HUES48 (cell line): ENCODE data around the gene PAQR4.
A peak's percentile ranks its signal among the peaks of the same experiment; 100 is the strongest.

Source experiments
- H3K27ac ChIP-seq: one replicate; pipeline ENCODE4 v1.7.0; 2013; ENCODE audit warnings: low read depth, low read length, inconsistent platforms
- H3K27me3 ChIP-seq: 2 replicates; pipeline ENCODE4 v1.6.1; 2013; ENCODE audit warnings: mild to moderate bottlenecking, low read length; ENCODE audit not compliant: control insufficient read depth, insufficient read depth
- H3K36me3 ChIP-seq: 2 replicates; pipeline ENCODE4 v1.6.1; 2013; ENCODE audit warnings: low read length; ENCODE audit not compliant: control insufficient read depth, insufficient read depth
- H3K4me1 ChIP-seq: 2 replicates; pipeline ENCODE4 v1.6.1; 2013; ENCODE audit warnings: mild to moderate bottlenecking, low read length; ENCODE audit not compliant: control insufficient read depth, insufficient read depth
- H3K4me3 ChIP-seq: 2 replicates; pipeline ENCODE4 v1.5.1; 2013; ENCODE audit warnings: mild to moderate bottlenecking, low read depth, low read length
- H3K9ac ChIP-seq: 2 replicates; pipeline ENCODE4 v1.6.1; 2013; ENCODE audit warnings: mild to moderate bottlenecking, low read depth, low read length, moderate library complexity
- H3K9me3 ChIP-seq: 2 replicates; pipeline ENCODE4 v1.6.1; 2013; ENCODE audit warnings: low read length; ENCODE audit not compliant: control insufficient read depth, insufficient read depth

PAQR4 gene

DNA sequence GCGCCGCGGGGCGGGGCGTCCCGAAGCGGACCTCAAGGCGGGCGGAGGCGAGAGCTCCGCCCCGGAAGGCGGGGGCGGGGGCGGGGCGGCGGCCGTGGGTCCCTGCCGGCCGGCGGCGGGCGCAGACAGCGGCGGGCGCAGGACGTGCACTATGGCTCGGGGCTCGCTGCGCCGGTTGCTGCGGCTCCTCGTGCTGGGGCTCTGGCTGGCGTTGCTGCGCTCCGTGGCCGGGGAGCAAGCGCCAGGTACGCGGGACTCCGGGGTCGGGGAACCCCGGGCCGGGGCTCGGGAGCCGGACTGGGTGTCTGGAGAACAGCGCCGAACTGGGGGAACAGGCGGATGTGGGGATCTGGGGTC lies 51.1 kb downstream of the PAQR4 start, which contains the start of gene TNFRSF12A:
TNFRSF12A (plus strand) TSS at position 122 of the 357 bp plus-strand sequence; CDS start at position 152, 30 bp downstream.
- H3K4me3 ChIP-seq: peak within 1 kb of the TSS; percentile 98
- peak within 1 kb of the TSS; percentile 97 for H3K9ac ChIP-seq
- H3K27ac ChIP-seq: peak within 1 kb of the TSS; percentile 100
- peaks cover 24% of the 10 kb centered on the region for H3K4me1 ChIP-seq
- no peaks in the 10 kb centered on the region for H3K27me3 ChIP-seq
- H3K36me3 ChIP-seq: peaks cover 14% of the 10 kb centered on the region
- H3K9me3 ChIP-seq: no peaks in the 10 kb centered on the region

DNA sequence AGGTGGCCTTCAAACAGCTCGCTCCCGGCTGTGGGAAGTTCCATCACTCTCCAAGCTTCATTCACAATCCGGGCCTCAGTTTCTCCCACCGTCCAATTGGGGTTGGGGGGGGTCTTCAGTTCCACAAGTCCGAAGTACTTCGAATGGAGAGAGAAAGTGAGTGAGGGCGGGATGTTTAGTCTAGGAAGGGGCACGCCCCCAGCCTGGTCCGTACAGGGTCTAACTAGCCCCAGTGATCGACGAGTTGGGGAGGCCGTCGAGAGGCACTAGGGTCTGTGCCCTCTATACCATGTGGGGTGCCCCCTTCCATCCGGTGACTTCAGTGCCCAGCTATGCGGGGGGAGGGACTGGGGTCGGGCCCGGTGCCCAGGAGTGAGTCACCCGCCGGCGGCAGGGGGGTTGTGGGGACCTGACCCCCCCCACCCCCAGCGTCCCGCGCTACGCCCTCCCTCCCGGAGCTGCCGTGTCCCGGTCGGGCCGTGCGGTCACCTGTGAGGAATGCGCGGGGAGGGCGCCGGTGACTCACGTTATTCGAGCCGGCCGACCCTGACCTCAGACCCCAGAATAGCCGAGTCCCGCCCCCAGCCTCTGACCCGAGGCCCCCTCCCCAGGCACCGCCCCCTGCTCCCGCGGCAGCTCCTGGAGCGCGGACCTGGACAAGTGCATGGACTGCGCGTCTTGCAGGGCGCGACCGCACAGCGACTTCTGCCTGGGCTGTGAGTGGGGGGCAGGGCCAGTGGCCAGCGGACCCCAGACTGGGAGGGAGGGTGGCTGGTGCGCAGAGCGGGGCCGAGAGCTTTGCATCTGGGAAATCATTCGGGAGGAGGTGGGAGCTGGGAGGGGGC lies 51.7 kb downstream of the PAQR4 start:
- Histone ChIP-seq H3K27me3 (no peaks in the 10 kb centered on the region), H3K4me1 (peaks cover 21% of the 10 kb centered on the region), H3K27ac (peak overlapping the region; percentile 100)

DNA sequence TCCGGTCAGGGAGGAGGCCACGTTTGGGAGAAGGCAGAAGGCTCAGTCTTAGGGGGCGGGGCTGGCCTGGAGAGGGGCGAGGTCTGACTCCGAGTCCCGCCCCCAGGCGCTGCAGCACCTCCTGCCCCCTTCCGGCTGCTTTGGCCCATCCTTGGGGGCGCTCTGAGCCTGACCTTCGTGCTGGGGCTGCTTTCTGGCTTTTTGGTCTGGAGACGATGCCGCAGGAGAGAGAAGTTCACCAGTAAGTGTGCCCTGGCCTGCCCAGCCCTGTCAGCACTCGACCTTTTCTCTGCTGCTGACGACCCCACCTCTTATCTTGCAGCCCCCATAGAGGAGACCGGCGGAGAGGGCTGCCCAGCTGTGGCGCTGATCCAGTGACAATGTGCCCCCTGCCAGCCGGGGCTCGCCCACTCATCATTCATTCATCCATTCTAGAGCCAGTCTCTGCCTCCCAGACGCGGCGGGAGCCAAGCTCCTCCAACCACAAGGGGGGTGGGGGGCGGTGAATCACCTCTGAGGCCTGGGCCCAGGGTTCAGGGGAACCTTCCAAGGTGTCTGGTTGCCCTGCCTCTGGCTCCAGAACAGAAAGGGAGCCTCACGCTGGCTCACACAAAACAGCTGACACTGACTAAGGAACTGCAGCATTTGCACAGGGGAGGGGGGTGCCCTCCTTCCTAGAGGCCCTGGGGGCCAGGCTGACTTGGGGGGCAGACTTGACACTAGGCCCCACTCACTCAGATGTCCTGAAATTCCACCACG lies 52.5 kb downstream of the PAQR4 start:
- peak overlapping the region; percentile 98 for H3K4me3 ChIP-seq
- no peaks in the 10 kb centered on the region for H3K9me3 ChIP-seq
- peak overlapping the region; percentile 75 for H3K9ac ChIP-seq
- H3K27ac ChIP-seq: peak overlapping the region; percentile 100
- H3K4me1 ChIP-seq: peaks cover 16% of the 10 kb centered on the region
- peaks cover 14% of the 10 kb centered on the region for H3K36me3 ChIP-seq
- no peaks in the 10 kb centered on the region for H3K27me3 ChIP-seq

More for the DNA sequence above, 51.7 kb downstream of the PAQR4 start:
- Histone ChIP-seq H3K9ac (peak overlapping the region; percentile 97), H3K9me3 (no peaks in the 10 kb centered on the region), H3K4me3 (peak overlapping the region; percentile 98), H3K36me3 (peaks cover 12% of the 10 kb centered on the region)

DNA sequence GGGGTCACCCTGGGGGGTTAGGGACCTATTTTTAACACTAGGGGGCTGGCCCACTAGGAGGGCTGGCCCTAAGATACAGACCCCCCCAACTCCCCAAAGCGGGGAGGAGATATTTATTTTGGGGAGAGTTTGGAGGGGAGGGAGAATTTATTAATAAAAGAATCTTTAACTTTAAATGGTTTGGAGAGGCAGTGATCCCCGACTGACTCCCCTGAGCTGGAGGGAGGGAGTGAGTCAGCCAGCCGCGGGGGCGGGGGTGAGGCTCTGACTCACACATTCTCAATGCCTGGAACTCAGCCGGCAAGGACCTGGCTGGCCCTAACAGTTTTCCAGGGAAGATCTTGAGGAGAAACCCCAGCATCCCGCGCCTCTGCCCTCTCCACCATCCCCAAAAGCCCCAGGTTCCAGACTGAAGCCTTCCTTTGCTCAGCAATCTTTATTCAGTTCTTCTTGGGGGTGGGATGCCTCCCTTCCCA lies 53.1 kb downstream of the PAQR4 start:
- H3K4me1 ChIP-seq: peaks cover 16% of the 10 kb centered on the region
- peaks cover 20% of the 10 kb centered on the region for H3K36me3 ChIP-seq
- H3K9ac ChIP-seq: peak overlapping the region; percentile 86
- peak overlapping the region; percentile 100 for H3K27ac ChIP-seq
- peak overlapping the region; percentile 98 for H3K4me3 ChIP-seq
- no peaks in the 10 kb centered on the region for H3K9me3 ChIP-seq
- no peaks in the 10 kb centered on the region for H3K27me3 ChIP-seq

DNA sequence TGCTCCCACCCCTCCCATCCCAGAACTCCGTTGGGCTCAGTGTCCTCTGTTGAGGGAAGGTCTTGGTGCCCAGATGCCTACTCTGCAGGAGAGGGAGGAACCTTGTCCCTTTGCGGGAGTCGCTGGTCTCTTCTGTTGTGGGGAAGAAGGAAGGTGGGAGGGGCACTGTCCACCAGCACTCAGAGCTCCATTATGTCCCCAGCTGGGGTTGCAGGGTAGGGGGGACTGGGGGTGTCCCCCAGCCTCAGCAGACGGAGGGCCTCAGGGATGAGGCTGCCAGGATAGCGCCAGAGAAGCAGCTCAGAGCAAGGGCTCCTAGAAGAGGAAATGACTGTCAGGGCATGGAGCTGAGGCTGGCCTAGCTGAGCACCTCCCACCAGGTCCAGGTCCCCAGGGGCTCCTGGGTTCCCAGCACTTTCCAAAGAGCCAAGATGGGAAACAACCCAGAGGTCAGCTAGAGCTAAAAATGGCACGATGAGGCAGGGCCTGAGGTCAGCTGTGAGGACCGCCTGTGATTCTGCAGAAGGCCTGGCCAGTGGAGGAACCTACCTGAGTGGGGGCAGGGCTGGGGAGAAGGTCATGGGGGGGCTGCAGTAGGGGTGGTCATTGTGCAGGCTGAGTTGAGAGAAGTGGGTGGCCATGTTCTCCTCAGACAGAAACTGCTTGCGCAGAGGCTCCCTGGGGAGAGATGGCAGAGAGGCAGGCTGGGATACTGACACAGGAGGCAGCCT lies 53.7 kb downstream of the PAQR4 start:
- peak overlapping the region; percentile 100 for H3K27ac ChIP-seq
- H3K9ac ChIP-seq: peak overlapping the region; percentile 86
- H3K36me3 ChIP-seq: peaks cover 23% of the 10 kb centered on the region
- no peaks in the 10 kb centered on the region for H3K27me3 ChIP-seq
- H3K9me3 ChIP-seq: no peaks in the 10 kb centered on the region
- H3K4me3 ChIP-seq: peak overlapping the region; percentile 98
- peaks cover 20% of the 10 kb centered on the region for H3K4me1 ChIP-seq
